NCI-H1092 treated with DMSO at 0.1 percent for 48 hours (cell line): Measurements from ENCODE around the gene LSM10.

Experiments
- DNase-seq: peaks from one replicate; lab custom pipeline; 2025; lab: John Stamatoyannopoulos, UW

LSM10 gene

DNA sequence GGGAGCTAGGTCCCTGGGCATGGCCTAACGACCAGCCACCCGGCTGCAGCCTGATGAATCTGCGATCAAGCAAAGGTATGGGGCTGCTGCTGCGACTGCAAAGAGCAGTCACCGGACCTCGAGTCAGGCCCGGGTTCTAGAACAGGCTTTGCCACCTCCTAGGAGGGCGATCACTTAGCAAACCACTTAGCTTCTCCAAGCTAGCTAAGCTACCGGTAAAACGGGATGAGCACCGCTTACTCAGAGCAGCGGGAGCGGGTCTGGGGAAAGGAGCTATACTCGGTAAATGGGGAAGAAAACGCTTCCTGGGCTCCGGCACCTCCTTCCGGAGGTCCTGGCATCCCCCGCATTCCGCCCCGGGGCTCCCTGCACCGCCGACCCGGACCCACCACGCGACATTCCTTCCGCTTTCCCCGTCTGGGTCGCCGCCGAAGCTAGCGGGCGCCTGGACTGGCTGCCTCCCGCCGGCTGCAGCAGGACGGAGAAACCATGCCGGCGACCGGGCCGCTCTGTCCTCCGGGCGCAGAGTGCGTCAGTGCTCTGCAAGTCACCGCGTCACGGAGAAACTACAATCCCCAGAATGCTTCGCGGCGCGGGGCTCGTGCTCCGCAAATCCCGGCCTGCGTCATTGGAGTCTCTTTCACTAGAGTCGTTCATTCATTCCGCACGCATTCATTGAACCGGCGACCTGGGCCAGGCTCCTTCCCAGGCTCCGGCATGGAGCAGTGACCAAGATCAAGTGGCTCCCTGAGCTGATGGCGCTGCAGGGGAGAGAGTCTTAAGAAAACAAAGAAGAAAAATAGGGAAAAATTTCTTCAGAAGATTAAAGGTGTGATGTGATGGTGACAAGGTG lies at the start of gene LSM10:
LSM10 (minus strand) TSS at position 531 of the 853 bp plus-strand sequence. CDS start 3,779 bp downstream, outside the sequence.
- peak; percentile 91 for DNase-seq

DNA sequence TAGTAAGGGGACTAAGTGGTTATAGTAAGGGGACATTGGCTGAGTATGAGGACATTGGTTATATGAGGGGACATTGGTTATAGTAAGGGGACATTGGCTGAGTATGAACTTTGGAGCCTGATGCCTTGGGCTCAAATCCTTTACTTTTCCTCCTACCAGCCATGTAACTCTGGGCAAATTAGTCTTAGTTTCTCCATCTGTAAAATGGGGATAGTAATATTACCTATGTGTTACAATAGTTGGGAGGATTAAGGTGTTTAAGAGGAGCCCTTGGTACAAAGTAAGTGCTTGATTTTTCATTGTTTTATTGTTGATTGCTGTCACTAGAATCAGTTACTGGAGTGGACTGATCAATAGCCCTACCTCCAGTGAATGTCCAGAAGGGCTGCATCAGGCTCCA lies 49.7 kb upstream of the LSM10 start:
- no peak for DNase-seq

- no peak for DNase-seq
These were observed 49.0 kb upstream of the LSM10 start for GRCh38 chr1:36446746-36447145.

DNA sequence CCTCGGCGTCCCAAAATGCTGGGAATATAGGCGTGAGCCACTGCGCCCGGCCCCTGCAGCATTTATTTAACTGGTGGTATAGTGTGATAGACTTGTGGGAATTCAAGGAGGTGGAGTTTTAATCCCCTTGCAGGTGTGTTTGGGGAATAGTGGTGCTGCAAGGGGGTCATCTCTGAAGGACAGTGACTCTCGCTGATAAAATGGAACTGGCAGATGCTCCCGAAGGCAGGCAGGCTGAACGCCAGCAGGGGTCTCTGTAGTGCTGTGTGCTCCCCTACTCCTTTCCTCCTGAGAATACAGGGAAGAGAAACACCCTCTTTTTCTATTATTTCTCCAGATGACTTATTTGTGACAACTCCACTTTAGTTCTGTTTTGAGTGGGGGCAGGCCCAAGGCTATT lies 48.6 kb upstream of the LSM10 start:
- peak; percentile 46 for DNase-seq

- no peak for DNase-seq
These were observed 45.6 kb upstream of the LSM10 start for GRCh38 chr1:36443297-36443696.

DNA sequence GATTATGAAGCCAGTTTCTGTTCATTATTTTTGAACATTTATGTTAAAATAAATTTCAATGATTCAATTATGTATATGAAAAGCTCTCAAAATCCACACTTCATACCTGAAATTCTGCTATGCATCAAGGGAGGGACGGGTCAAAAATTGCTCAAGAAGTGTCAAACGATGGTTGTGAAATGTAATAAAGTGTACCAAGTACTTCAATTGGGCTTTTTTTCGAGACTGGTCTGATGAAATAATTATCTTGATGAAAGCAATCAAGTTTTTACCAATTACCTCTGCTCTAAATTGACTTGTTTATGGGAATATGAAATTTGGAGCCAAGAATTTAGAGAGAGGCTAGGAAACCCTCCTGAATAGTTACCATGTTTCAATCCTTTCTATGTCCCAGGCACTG lies 44.6 kb upstream of the LSM10 start:
- DNase-seq: no peak

- no peak for DNase-seq
These were observed 42.9 kb upstream of the LSM10 start for GRCh38 chr1:36440646-36441045.

DNA sequence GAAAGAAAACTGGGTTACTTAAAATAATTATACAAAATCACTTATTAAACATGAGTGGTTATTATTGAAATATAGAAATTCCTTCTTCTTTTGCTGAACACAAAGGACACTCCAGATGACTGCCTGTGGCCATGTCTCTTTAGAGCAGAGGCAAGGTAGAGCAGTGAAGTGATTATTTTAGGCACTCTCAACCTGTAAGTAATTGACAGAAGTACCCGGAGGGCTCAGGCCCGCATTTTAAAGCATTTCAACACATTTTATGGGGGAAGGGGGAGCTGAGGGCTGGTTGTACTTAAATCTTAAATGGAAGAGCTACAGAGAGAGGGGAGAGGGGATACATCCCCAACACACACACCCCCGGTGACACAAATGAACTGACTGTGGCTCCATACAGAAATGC lies 42.3 kb upstream of the LSM10 start:
- DNase-seq: no peak

GRCh38 chr1:36438715-36439114 lies 41.0 kb upstream of the LSM10 start:
- no peak for DNase-seq

- no peak for DNase-seq
These were observed 39.1 kb upstream of the LSM10 start for GRCh38 chr1:36436821-36437220.

GRCh38 chr1:36433102-36433501 lies 35.4 kb upstream of the LSM10 start:
- no peak for DNase-seq

DNA sequence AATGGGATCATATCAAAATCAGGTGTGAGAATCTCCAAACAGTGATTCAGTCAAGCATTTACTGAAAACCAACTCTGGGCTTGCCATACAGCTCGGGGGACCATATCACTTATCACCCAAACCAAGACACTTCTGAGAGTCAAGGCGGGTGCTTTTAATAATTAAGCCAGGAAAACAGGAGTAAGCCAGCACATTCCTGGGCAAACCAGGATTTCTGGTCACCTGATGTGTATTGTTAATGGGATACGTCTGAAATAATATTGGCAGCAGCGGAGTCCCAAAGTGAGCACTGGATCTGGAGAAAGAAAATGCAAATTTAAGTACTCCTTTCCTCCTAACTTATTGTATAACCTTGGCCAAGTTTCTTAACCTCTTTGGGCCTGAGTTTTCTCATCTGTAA lies 34.9 kb upstream of the LSM10 start:
- no peak for DNase-seq

DNA sequence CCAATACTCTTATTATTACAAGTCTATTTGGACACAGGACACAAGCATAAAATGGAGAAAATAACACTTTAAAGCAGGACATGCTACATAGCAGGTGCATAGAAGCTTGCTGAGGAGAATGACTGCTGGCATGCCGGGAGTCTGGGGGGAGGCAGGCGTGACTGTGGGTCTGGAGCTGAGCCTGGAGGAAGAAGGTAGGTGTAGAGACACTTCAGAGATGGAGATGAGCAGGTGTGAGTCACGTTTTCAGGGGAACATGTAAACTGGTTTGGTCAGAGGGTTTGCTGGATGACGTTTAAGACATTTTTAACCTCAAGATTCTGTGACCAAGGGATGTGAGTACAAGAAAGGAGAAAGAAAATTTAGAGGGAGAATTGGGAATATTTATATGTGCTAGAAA lies 28.1 kb upstream of the LSM10 start:
- DNase-seq: no peak

- no peak for DNase-seq
These were observed 23.9 kb upstream of the LSM10 start for GRCh38 chr1:36421649-36422048.

DNA sequence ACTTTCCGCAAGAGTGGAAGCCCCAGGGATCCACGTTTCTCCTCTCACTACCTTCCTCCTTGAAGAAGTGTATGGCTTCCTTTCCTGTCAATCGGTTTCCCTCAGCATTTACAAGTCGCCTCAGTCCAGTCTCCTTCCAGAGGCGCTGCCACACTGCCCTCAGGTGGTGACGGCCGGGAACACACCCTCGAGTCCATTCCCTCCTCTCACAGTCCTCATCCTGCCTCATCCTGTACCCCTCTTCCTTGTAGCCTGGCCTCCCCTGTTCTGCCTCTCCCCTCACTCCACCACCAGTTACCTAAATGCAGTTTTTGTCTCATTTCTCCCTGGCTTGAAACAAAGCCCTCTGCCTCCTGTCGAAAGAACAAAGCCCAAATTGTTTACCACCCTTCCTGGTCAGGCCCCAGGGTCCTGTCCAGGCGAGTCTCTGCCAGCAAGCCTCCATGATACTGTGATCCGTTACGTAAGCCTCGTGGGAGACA lies 23.2 kb upstream of the LSM10 start:
- peak; percentile 65 for DNase-seq

DNA sequence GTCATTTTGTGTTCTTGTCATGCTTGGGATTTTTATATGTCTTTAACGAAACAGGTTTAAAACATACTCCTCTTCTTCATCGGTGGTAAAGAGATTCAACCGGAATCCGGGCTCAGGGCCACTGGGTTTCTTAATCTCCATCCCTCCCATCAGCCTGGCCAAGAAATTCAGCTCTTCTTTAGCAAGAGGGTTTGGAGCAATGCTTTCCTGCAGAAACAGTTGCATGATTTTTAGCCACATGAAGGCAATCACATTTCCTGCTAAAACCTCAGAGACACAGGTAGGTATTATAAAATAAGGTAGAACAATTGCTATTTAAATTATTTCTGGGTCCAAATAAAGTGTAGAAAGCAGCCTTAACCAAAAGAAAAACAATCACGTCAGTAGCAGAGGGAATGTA lies 22.7 kb upstream of the LSM10 start:
- no peak for DNase-seq

GRCh38 chr1:36419569-36419968 lies 21.9 kb upstream of the LSM10 start:
- DNase-seq: no peak

GRCh38 chr1:36419140-36419539 lies 21.4 kb upstream of the LSM10 start:
- DNase-seq: no peak

DNA sequence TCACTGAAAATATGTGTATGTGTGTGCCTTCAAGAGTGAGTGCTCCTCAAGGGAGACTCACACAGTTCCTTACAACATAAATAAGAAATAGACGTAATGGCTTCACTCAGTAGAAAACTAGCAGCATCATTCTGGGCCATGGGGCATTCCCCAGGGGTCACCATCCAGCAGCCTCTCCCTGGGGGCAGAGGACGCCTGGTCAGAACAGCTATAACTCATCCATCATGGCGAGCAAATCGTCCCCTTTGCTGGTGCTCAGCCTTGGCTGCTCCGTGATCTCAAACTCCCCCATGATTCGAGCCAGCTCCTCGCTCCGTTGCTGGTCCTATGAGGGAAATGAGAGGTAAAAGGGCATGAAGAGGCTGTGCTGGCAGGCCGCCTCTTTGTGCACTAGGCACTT lies 20.2 kb upstream of the LSM10 start:
- no peak for DNase-seq

DNA sequence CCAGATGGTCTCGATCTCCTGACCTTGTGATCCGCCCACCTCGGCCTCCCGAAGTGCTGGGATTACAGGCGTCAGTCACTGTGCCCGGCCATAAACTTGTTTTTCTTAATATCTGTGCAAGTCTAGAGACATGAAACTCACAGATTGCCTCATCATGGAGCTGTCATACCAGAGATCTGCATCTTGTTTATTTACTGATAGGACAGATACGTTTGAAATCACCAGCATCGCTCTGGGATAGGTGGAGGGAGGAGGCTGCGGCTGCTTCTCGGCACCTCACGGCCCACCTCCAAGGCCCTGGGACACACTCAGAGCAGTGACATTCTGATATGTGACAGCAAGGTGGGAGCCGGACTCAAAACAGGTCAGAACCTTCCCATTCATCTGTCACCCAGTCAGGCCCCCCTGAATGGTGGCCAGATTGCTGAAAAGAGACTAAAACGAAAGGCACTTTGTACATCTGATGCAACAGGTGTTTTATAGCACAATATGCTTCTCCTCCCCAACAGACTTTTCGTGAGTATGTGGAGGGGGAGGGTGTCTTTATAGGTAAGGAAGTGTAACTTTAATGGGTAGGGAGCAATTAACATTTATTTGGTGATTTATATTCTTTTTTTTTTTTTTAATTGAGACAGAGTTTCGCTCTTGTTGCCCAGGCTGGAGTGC lies 18.1 kb upstream of the LSM10 start:
- no peak for DNase-seq

- DNase-seq: no peak
These were observed 16.7 kb upstream of the LSM10 start for GRCh38 chr1:36414384-36414783.

- peak; percentile 31 for DNase-seq
These were observed 14.3 kb upstream of the LSM10 start for GRCh38 chr1:36411674-36412648.
